CD4-positive, alpha-beta T cell (primary cell): ENCODE data around the gene SETD6. TPM values are rescaled to one million over a fixed set of nuclear protein-coding genes. Genes with fewer than 3 reads are reported as not detected.

Experiments used
- ATAC-seq: fragments of 200-7000 bp; cut with Tn5 transposase; one replicate; pipeline ENCODE4 v1.10.0; 2022; ENCODE audit warnings: mild to moderate bottlenecking; ENCODE audit not compliant: poor library complexity
- CTCF ChIA-PET: fragments of 350-600 bp; sonication (Branson Sonifier 250); formaldehyde crosslinking; loops from one replicate; lab custom pipeline; 2021; ENCODE audit warnings: antibody characterized with exemption, inconsistent platforms; lab: Charles Lee
- POLR2A ChIA-PET: fragments of 350-600 bp; sonication (Branson Sonifier 250); formaldehyde crosslinking; loops from one replicate; lab custom pipeline; 2021; ENCODE audit warnings: antibody characterized with exemption, inconsistent platforms; lab: Charles Lee
- DNase-seq, 14 experiments: peaks; one replicate each; pipeline ENCODE4 v3.0.0-alpha.2; 2013 to 2020; ENCODE audit warnings: mixed read lengths in 2 of 14
- H3K27ac ChIP-seq, 2 donors: one replicate each; pipeline versions ENCODE4 v1.5.1 to v1.7.0; 2013; ENCODE audit warnings: low read length in 2 of 2, low read depth in 1 of 2, mild to moderate bottlenecking in 1 of 2
- H3K27me3 ChIP-seq, 2 experiments: 1 replicate in 1 of 2; 2 replicates in 1 of 2; pipeline versions ENCODE4 v1.6.1 to v1.7.0; 2013; ENCODE audit warnings: low read length in 2 of 2, control low read depth in 1 of 2, mild to moderate bottlenecking in 1 of 2, moderate library complexity in 1 of 2; ENCODE audit not compliant: insufficient read depth in 2 of 2, control insufficient read depth in 1 of 2
- H3K36me3 ChIP-seq: one replicate; pipeline ENCODE4 v1.6.1; 2013; ENCODE audit warnings: low read length, control low read depth; ENCODE audit not compliant: insufficient read depth
- H3K4me1 ChIP-seq: one replicate; pipeline ENCODE4 v1.6.1; 2013; ENCODE audit warnings: low read length, control low read depth; ENCODE audit not compliant: insufficient read depth
- H3K4me3 ChIP-seq: one replicate; pipeline ENCODE4 v1.5.1; 2013; ENCODE audit warnings: mild to moderate bottlenecking, low read length, moderate library complexity
- H3K9me3 ChIP-seq, 2 experiments: 1 replicate in 1 of 2; 2 replicates in 1 of 2; pipeline versions ENCODE4 v1.6.1 to v1.7.0; 2013; ENCODE audit warnings: low read length in 2 of 2, mild to moderate bottlenecking in 2 of 2, control low read depth in 1 of 2, moderate library complexity in 1 of 2; ENCODE audit not compliant: control insufficient read depth in 1 of 2, insufficient read depth in 1 of 2
- H3K27ac Mint-ChIP-seq: one replicate; pipeline ENCODE4 v1.8.0; 2020; ENCODE audit warnings: mixed read lengths
- H3K27me3 Mint-ChIP-seq: one replicate; pipeline ENCODE4 v1.8.0; 2021; ENCODE audit warnings: mixed read lengths
- H3K36me3 Mint-ChIP-seq: one replicate; pipeline ENCODE4 v1.8.0; 2021; ENCODE audit warnings: low read depth, mixed read lengths
- H3K4me1 Mint-ChIP-seq: one replicate; pipeline ENCODE4 v1.8.0; 2021; ENCODE audit warnings: low read depth, mixed read lengths
- H3K4me3 Mint-ChIP-seq: one replicate; pipeline ENCODE4 v1.8.0; 2020; ENCODE audit warnings: mild to moderate bottlenecking, mixed read lengths
- H3K9me3 Mint-ChIP-seq: one replicate; pipeline ENCODE4 v1.8.0; 2020; ENCODE audit warnings: mixed read lengths
- CTCF ChIP-seq: fragments of 200-600 bp; IDR thresholded peaks from one replicate; pipeline ENCODE4 v1.8.0; 2022; ENCODE audit warnings: antibody characterized with exemption, mild to moderate bottlenecking
- intact Hi-C, 2 experiments: fragments of 100-400 bp; cut with DNase I in 1 of 2; cut with micrococcal nuclease in 1 of 2; formaldehyde crosslinking; loops; one replicate each; pipeline versions ENCODE4 v1.15.1 to v1.9.0; 2023 to 2025; cut with DNase I, micrococcal nuclease
- total RNA-seq, 174 experiments: library from RNA in 2 of 174; stranded (reverse) in 2 of 174; gene quantifications; one replicate each; pipeline ENCODE4 v1.2.3 and lab custom pipeline; 2021 to 2026

The SETD6 gene
- total RNA-seq, 2 experiments from 2014 or later: 21.9 to 25.5 TPM

- no peak overlapping the region for H3K27ac Mint-ChIP-seq
- Histone ChIP-seq H3K36me3 (peaks cover 98% of the 10 kb centered on the region), H3K27ac (no peak overlapping the region), H3K27me3 (no peaks in the 10 kb centered on the region), H3K9me3 (no peaks in the 10 kb centered on the region), H3K4me1 (no peaks in the 10 kb centered on the region), H3K4me3 (no peak overlapping the region)
- TF ChIP-seq CTCF: no peak
- intact Hi-C loops: no loop called here
- H3K9me3 Mint-ChIP-seq: no peaks in the 10 kb centered on the region
- H3K4me1 Mint-ChIP-seq: no peaks in the 10 kb centered on the region
- ChIA-PET POLR2A (interaction anchor here (0.9 kb wide), 1 partner anchor 25 kb away, joined by 3 read pairs; no protein-coding TSS in a partner anchor), CTCF (no interaction called here)
- no peak overlapping the region for H3K4me3 Mint-ChIP-seq
- peaks cover 96% of the 10 kb centered on the region for H3K36me3 Mint-ChIP-seq
- no peaks in the 10 kb centered on the region for H3K27me3 Mint-ChIP-seq
- no peak for DNase-seq
- no peak for ATAC-seq
Observed at GRCh38 chr16:58543685-58544084, 28.4 kb downstream of the SETD6 start.

- Mint-ChIP-seq H3K27me3 (no peaks in the 10 kb centered on the region), H3K4me1 (no peaks in the 10 kb centered on the region), H3K4me3 (no peak overlapping the region), H3K36me3 (peaks cover 97% of the 10 kb centered on the region), H3K27ac (peak overlapping the region; percentile 20), H3K9me3 (no peaks in the 10 kb centered on the region)
- Histone ChIP-seq H3K4me1 (no peaks in the 10 kb centered on the region), H3K36me3 (peaks cover 97% of the 10 kb centered on the region), H3K9me3 (no peaks in the 10 kb centered on the region), H3K27me3 (no peaks in the 10 kb centered on the region), H3K4me3 (no peak overlapping the region), H3K27ac (no peak overlapping the region)
- ATAC-seq (no peak), DNase-seq (no peak)
- intact Hi-C loops: loop anchor here in 1 of 2 experiments (5.0 kb wide), 1 partner anchor 34 kb away; no protein-coding TSS in a partner anchor
- ChIA-PET CTCF (no interaction called here), POLR2A (no interaction called here)
- no peak for TF ChIP-seq CTCF
Observed at GRCh38 chr16:58548378-58548777, 33.1 kb downstream of the SETD6 start.

DNA sequence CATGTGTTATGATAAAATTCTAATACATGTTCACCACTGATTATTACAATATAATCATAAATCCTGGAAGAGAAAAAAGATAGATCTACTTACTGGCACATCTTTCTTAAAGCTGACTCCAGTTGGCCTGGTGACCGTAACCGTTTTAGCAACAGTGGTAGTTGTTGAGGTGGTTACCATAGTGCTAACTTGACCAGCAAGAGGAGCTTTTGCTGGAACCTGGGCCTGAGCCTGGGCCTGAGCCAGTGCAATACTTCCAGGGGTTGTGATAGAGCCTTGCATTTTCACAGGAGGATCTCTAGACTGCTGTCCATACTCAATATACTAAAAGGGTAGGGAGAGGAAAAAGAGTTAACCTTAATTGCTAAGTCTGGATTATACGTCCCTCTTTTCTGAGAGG lies 36.2 kb downstream of the SETD6 start:
- peaks cover 98% of the 10 kb centered on the region for H3K36me3 Mint-ChIP-seq
- no peaks in the 10 kb centered on the region for H3K4me1 Mint-ChIP-seq
- POLR2A ChIA-PET: no interaction called here
- H3K27me3 ChIP-seq: no peaks in the 10 kb centered on the region
- DNase-seq: no peak
- no peak overlapping the region for H3K27ac Mint-ChIP-seq
- no peaks in the 10 kb centered on the region for H3K9me3 Mint-ChIP-seq
- intact Hi-C loops: no loop called here
- ATAC-seq: no peak
- no peak overlapping the region for H3K27ac ChIP-seq
- no peaks in the 10 kb centered on the region for H3K4me1 ChIP-seq
- no peaks in the 10 kb centered on the region for H3K27me3 Mint-ChIP-seq
- CTCF ChIA-PET: interaction anchor here (1.2 kb wide), 1 partner anchor 39 kb away, joined by 3 read pairs; no protein-coding TSS in a partner anchor
- TF ChIP-seq CTCF: no peak
- no peak overlapping the region for H3K4me3 ChIP-seq
- no peaks in the 10 kb centered on the region for H3K9me3 ChIP-seq
- no peak overlapping the region for H3K4me3 Mint-ChIP-seq
- peaks cover 97% of the 10 kb centered on the region for H3K36me3 ChIP-seq
